HG02642 (cell line): ENCODE data around the gene SPRR5.
A peak's percentile ranks its signal among the peaks of the same experiment; 100 is the strongest.

Experiments used
- ATAC-seq: cut with Tn5 transposase; IDR thresholded peaks from one replicate; pipeline ENCODE4 v1.9.1; 2021; ENCODE audit warnings: mild to moderate bottlenecking; ENCODE audit not compliant: unreplicated experiment, poor library complexity

SPRR5 gene

GRCh38 chr1:152946651-152947256, at the start of gene SPRR5:
Gene SPRR5 (plus strand): TSS chr1:152947206. CDS start chr1:152948555, 1,349 bp downstream.
- ATAC-seq = no peak

- ATAC-seq = no peak
These were observed 48.0 kb upstream of the SPRR5 start for GRCh38 chr1:152899027-152899426.

- no peak for ATAC-seq
These were observed 47.1 kb upstream of the SPRR5 start for GRCh38 chr1:152899883-152900282.

- ATAC-seq = no peak
These were observed 45.4 kb upstream of the SPRR5 start for GRCh38 chr1:152901631-152902030.

- ATAC-seq = no peak
These were observed 44.4 kb upstream of the SPRR5 start for GRCh38 chr1:152902636-152903035.

- no peak for ATAC-seq
These were observed 42.1 kb upstream of the SPRR5 start for GRCh38 chr1:152904688-152905440.

GRCh38 chr1:152906023-152906565, 40.9 kb upstream of the SPRR5 start:
- no peak for ATAC-seq

GRCh38 chr1:152907686-152908601, 39.1 kb upstream of the SPRR5 start, which contains the start of gene IVL:
Gene IVL (plus strand): TSS chr1:152908546. CDS start chr1:152909798, 1,252 bp downstream.
- ATAC-seq = no peak

GRCh38 chr1:152909206-152909605, 37.8 kb upstream of the SPRR5 start:
- ATAC-seq = no peak

- ATAC-seq = no peak
These were observed 34.5 kb upstream of the SPRR5 start for GRCh38 chr1:152912471-152912870.

- no peak for ATAC-seq
These were observed 34.1 kb upstream of the SPRR5 start for GRCh38 chr1:152912900-152913299.

- ATAC-seq = no peak
These were observed 29.2 kb upstream of the SPRR5 start for GRCh38 chr1:152917794-152918193.

GRCh38 chr1:152919071-152919470, 27.9 kb upstream of the SPRR5 start:
- ATAC-seq = no peak

- no peak for ATAC-seq
These were observed 22.8 kb upstream of the SPRR5 start for GRCh38 chr1:152924191-152924590.

- peak; percentile 55 for ATAC-seq
These were observed 20.9 kb upstream of the SPRR5 start for GRCh38 chr1:152926091-152926490.

- no peak for ATAC-seq
These were observed 18.3 kb upstream of the SPRR5 start for GRCh38 chr1:152928671-152929070.

GRCh38 chr1:152932170-152932811, 14.7 kb upstream of the SPRR5 start:
- ATAC-seq = no peak

- ATAC-seq = no peak
These were observed 13.8 kb upstream of the SPRR5 start for GRCh38 chr1:152933196-152933595.

- ATAC-seq = no peak
These were observed 6.4 kb upstream of the SPRR5 start for GRCh38 chr1:152940614-152941013.
